ENCODE results near the gene CNGA2.

- TF ChIP-seq, protein P1, sequence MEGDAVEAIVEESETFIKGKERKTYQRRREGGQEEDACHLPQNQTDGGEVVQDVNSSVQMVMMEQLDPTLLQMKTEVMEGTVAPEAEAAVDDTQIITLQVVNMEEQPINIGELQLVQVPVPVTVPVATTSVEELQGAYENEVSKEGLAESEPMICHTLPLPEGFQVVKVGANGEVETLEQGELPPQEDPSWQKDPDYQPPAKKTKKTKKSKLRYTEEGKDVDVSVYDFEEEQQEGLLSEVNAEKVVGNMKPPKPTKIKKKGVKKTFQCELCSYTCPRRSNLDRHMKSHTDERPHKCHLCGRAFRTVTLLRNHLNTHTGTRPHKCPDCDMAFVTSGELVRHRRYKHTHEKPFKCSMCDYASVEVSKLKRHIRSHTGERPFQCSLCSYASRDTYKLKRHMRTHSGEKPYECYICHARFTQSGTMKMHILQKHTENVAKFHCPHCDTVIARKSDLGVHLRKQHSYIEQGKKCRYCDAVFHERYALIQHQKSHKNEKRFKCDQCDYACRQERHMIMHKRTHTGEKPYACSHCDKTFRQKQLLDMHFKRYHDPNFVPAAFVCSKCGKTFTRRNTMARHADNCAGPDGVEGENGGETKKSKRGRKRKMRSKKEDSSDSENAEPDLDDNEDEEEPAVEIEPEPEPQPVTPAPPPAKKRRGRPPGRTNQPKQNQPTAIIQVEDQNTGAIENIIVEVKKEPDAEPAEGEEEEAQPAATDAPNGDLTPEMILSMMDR (IDR thresholded peaks at IDR 0.05), result no peak
- TF ChIP-seq POLR2A (IDR thresholded peaks at IDR 0.05), result no peak
Measured at GRCh38 chrX:151736685-151737084, 2.1 kb downstream of the CNGA2 start.
